NCI-H146 treated with DMSO at 0.1 percent for 48 hours (cell line): ENCODE measurements around the gene CCDC18.
"Not testable (repeated sequence)": the region's sequence is repeated elsewhere in the genome, so short reads cannot be mapped to it uniquely, and the experiment has no call there.

Source experiments
- DNase-seq: peaks from one replicate; lab custom pipeline; 2025; ENCODE audit not compliant: unreplicated experiment; lab: John Stamatoyannopoulos, UW

Gene CCDC18

GRCh38 chr1:93170141-93170678 lies 10.3 kb upstream of the CCDC18 start:
- DNase-seq = not testable (repeated sequence)

GRCh38 chr1:93171549-93172034 lies 8.9 kb upstream of the CCDC18 start:
- no peak for DNase-seq

DNA sequence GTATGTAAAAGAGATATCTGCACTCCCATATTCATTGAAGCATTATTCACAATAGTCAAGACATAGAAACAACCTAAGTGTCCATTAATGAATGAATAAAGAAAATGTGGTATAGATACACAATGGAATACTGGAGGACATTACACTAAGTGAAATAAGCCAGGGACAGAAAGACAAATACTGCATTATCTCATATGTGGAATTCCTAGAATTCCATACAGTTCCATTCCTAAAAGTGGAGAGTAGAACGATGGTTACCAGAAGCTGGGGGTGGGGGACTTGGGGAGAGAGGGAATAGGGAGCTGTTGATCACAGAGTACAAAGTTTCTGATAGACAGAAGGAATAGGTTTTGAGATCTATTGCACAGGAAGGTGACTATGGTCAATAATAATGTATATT lies 7.7 kb upstream of the CCDC18 start:
- DNase-seq = no peak

- not testable (repeated sequence) for DNase-seq
These were observed 5.9 kb upstream of the CCDC18 start for GRCh38 chr1:93174638-93175037.

- DNase-seq = no peak
These were observed 2.5 kb upstream of the CCDC18 start for GRCh38 chr1:93177991-93178390.

DNA sequence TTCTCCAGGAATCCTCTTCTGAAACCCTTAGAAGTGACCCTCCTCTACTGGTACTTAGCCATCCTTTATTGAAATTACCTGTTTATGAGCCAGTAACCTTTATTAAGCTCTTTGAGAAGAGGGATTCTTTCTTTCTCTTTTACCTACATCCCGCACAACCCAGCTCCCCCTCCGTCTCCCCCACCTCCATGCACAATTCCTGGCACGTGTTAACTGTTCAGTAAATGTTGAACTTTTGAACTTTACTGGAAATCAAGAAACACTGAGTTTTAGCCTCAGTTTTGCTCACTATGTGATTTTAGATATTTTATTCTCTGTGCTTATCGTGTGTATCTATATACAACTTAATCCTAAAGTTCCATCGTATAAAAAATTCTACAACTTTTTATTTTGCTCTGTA lies 2.1 kb upstream of the CCDC18 start:
- DNase-seq = no peak

- DNase-seq = peak; percentile 94
These were observed 420 bp upstream of the CCDC18 start, which contains the start of gene TMED5 for GRCh38 chr1:93179886-93180722. TMED5 (minus strand) TSS chr1:93180413; CDS start chr1:93180242, 171 bp downstream.

DNA sequence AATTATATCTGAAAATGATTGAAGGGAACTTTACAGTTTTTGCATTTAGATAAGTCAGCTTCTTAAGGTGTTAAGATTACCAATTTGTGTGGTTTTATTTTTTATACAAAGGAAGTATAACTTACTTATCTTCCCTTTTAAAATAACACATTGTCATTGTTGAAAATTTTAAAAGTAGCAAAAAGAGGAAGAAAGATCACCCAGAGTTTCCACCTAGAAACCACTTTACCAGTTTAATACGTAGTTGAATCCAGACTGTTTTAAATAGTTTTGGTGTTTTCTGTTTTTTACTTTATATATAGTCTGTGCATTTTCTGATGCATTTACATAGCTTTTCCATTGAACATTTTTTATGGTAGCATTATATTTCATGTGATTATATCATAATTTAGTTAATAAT lies 6.1 kb downstream of the CCDC18 start:
- no peak for DNase-seq

GRCh38 chr1:93190432-93190831 lies 9.9 kb downstream of the CCDC18 start:
- DNase-seq = no peak

DNA sequence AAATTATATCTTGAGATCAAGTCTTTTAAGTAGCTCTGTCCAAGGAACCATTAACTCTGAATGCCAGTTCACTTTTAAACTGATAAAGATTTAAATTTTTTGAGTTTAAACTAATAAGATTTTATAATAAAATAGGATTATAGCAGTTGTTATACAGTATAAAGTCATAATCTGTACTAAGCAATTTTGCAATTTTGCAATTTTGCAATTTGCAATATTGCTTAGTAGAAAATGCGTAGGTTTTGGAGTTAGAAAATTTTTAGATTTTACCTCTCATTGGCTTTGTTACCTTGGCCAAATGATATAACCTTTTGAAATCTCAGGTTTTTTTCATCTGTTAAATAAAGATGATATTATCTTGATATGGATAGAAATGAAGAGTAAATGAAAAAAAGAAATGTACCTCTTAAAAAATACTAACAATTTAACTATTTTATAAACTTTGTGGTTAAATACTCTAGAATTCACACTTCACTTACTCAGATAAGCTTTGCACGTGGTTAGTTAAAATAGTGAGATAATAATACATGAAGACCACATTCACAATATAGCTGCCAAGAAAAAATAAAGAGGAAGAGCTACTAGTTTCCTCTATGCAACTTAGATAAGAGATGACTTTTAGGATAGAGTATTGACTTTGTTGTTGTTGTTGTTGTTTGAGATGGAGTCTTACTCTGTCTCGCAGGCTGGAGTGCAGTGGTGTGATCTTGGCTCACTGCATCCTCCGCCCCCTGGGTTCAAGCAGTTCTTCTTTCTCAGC lies 13.9 kb downstream of the CCDC18 start:
- no peak for DNase-seq

DNA sequence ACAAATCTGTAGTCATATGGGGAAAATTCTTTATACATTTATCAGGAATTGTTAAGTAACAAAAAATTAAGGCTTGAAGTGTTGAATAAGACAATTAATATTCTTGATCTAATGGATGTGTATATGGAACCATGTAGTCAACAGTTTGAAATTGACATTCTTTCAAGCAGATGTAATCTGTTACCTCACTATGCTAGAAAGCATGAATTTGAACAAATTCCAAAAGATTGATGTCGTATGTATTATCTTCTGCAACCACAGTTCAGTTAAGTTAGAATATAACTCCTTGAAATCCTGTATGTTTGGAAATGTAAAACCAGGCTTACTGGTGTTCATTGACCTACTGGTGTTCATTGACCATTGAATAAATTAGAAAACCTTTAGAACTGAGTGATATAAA lies 16.1 kb downstream of the CCDC18 start:
- no peak for DNase-seq

DNA sequence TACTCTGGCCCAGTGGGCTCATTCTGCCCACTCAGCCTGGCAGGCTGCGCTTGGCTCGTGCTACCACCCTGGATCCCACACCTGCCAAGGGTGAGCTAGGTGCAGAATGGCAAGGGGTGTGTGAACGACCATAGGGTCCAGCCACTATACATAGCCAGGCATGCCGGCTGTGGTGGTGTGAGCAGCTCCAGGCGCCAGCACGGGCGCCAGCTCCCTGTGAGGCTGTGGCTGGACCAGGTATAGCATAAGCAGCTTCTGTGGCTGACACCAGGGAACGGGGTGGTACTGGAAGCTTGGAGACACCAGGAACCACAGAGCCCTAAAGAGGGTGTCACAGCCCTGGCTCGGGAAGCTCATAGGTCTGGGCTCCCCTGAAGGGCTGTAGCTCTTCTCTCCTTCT lies 18.6 kb downstream of the CCDC18 start:
- DNase-seq = no peak

GRCh38 chr1:93200086-93200620 lies 19.6 kb downstream of the CCDC18 start:
- no peak for DNase-seq

- DNase-seq = no peak
These were observed 20.2 kb downstream of the CCDC18 start for GRCh38 chr1:93200714-93201113.

- DNase-seq = no peak
These were observed 25.5 kb downstream of the CCDC18 start for GRCh38 chr1:93205892-93206566.

- no peak for DNase-seq
These were observed 26.0 kb downstream of the CCDC18 start for GRCh38 chr1:93206567-93206954.

GRCh38 chr1:93207211-93207610 lies 26.7 kb downstream of the CCDC18 start:
- DNase-seq = no peak

DNA sequence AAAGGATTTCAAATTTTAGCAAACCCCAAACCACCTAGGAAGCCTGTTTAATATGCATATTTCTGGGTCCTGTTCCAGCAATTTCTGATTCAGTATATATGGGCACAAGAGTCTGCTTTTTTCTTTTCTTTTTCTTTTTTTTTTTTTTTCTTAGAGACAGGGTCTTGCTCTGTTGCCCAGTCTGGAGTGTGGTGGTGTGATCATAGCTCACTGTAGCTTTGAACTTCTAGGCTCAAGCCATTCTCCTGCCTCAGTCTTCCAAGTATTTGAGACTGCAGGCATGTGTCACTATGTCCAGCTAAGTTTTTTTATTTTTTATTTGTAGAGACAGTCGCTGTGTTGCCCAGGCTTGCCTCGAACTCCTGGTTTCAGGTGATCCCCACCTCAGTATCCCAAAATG lies 34.8 kb downstream of the CCDC18 start:
- DNase-seq = no peak

DNA sequence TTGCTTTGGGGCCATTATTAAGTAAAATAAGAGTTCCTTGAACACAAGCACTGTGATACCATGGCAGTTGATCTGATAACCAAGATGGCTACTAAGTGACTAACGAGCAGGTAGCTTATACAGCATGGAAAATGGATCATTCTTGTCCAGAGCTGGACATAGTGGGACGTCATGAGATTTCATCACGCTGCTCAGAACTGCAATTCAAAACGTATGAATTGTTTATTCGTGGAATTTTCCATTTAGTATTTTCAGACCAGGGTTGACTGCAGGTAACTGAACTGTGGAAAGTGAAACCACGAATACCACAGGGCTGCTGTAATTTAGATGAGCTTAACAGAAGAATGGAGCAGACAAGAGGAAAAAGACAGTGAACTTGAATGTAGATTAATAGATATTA lies 38.9 kb downstream of the CCDC18 start:
- DNase-seq = no peak

- DNase-seq = not testable (repeated sequence)
These were observed 40.2 kb downstream of the CCDC18 start for GRCh38 chr1:93220716-93221115.

GRCh38 chr1:93221913-93222312 lies 41.4 kb downstream of the CCDC18 start:
- peak; percentile 2 for DNase-seq
